ENCODE data around the gene IQCK.
"Not testable (repeated sequence)": the region's sequence is repeated elsewhere in the genome, so short reads cannot be mapped to it uniquely, and the experiment has no call there.

DNA sequence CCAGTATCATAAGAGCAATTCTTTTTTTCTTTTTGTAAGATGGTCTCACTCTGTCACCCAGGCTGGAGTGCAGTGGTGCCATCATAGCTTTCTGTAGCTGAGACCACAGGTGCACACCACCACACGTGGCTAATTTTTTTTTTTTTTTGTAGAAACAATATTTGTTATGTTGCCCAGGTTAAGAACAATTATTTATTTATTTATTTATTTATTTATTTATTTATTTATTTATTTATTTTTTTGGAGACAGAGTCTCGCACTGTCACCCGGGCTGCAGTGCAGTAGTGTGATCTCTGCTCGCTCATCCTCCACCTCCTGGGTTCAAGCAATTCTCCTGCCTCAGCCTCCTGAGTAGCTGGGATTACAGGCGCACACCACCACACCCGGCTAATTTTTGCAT is 38.8 kb upstream of the IQCK start:
- TF ChIP-seq, protein P1, sequence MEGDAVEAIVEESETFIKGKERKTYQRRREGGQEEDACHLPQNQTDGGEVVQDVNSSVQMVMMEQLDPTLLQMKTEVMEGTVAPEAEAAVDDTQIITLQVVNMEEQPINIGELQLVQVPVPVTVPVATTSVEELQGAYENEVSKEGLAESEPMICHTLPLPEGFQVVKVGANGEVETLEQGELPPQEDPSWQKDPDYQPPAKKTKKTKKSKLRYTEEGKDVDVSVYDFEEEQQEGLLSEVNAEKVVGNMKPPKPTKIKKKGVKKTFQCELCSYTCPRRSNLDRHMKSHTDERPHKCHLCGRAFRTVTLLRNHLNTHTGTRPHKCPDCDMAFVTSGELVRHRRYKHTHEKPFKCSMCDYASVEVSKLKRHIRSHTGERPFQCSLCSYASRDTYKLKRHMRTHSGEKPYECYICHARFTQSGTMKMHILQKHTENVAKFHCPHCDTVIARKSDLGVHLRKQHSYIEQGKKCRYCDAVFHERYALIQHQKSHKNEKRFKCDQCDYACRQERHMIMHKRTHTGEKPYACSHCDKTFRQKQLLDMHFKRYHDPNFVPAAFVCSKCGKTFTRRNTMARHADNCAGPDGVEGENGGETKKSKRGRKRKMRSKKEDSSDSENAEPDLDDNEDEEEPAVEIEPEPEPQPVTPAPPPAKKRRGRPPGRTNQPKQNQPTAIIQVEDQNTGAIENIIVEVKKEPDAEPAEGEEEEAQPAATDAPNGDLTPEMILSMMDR (IDR thresholded peaks at IDR 0.05), result not testable (repeated sequence)
- not testable (repeated sequence) for TF ChIP-seq EP300, POLR2A (IDR thresholded peaks at IDR 0.05)
